Stomach (tissue), 9 donors: ENCODE data around the gene SMYD3. TPM values are rescaled to one million over a fixed set of nuclear protein-coding genes. Genes with fewer than 3 reads are reported as not detected.

Source experiments
- DNase-seq, 2 donors: peaks; one replicate each; pipeline versions ENCODE4 v3.0.0 to v3.0.0-alpha.2; 2013 to 2019
- H3K27ac ChIP-seq, 5 donors: fragments of 200-600 bp in 4 of 5; sonication (generic) in 4 of 5; one replicate each; pipeline ENCODE4 v1.5.1; 2013 to 2019; ENCODE audit warnings: mild to moderate bottlenecking in 1 of 5, moderate library complexity in 1 of 5
- H3K27me3 ChIP-seq, 3 donors: fragments of 200-600 bp; sonication (generic); one replicate each; pipeline ENCODE4 v1.5.1; 2017 to 2019; ENCODE audit warnings: mixed run types in 1 of 3
- H3K36me3 ChIP-seq, 4 donors: fragments of 200-600 bp; sonication (generic); 1 replicate in 3 of 4; 2 replicates in 1 of 4; pipeline ENCODE4 v1.5.1; 2016 to 2019
- H3K4me1 ChIP-seq, 4 donors: fragments of 200-600 bp; sonication (generic); one replicate each; pipeline ENCODE4 v1.5.1; 2016 to 2019
- H3K4me3 ChIP-seq, 4 donors: fragments of 200-600 bp; sonication (generic) in 3 of 4; one replicate each; pipeline ENCODE4 v1.5.1; 2016 to 2019; ENCODE audit warnings: mild to moderate bottlenecking in 1 of 4
- H3K9me3 ChIP-seq, 4 donors: fragments of 200-600 bp; sonication (generic); one replicate each; pipeline ENCODE4 v1.5.1; 2016 to 2019
- EP300 ChIP-seq: sonication (generic); formaldehyde crosslinking; IDR thresholded peaks from one replicate; pipeline ENCODE4 v1.6.1; 2017; ENCODE audit warnings: antibody characterized with exemption
- POLR2A ChIP-seq, 4 donors: fragments of 450-650 bp; IDR thresholded peaks; one replicate each; pipeline ENCODE4 v1.6.1; 2016; ENCODE audit warnings: antibody characterized with exemption in 4 of 4, control low read depth in 2 of 4, mild to moderate bottlenecking in 1 of 4, moderate library complexity in 1 of 4
- POLR2AphosphoS5 ChIP-seq, 3 donors: sonication (generic); formaldehyde crosslinking; IDR thresholded peaks; one replicate each; pipeline ENCODE4 v1.6.1; 2016; ENCODE audit warnings: antibody characterized with exemption in 3 of 3
- WGBS, 5 donors: extraction: QIAGEN DNeasy Blood & Tissue Kit in 3 of 5; methylation state at CpG; one replicate each; pipeline versions ENCODE4 v1.1.5 to v1.1.7; 2013 to 2018; 5-methylcytosine and 5-hydroxymethylcytosine counted together
- intact Hi-C: fragments of 100-400 bp; cut with DNase I; formaldehyde crosslinking; loops from one replicate; pipeline ENCODE4 v1.15.1; 2023; ENCODE audit warnings: low total_unique reads
- polyA plus RNA-seq, 3 donors: library from polyadenylated mRNA; stranded (reverse); fragments of 200-250 nt; gene quantifications; one replicate each; pipeline ENCODE4 v1.2.3, GENCODE V29; 2013
- total RNA-seq, 5 donors: library from RNA; depleted of rRNA; stranded (reverse); fragments of >200 nt; gene quantifications; one replicate each; pipeline versions ENCODE4 v1.1.0 to v1.2.3, GENCODE V29; 2014 to 2016
- TF ChIP-seq, protein P1 (sequence below), 7 experiments: fragments of 450-650 bp in 4 of 7; fragments of 200-600 bp in 3 of 7; sonication (generic) in 3 of 7; IDR thresholded peaks; one replicate each; pipeline ENCODE4 v1.5.1; 2016 to 2019; ENCODE audit warnings: antibody characterized with exemption in 7 of 7, control low read depth in 2 of 7, mild to moderate bottlenecking in 1 of 7
- donor health status: healthy with polysubstance abuse.
- donor health status: Bipolar disorder and iron deficiency.
- donor health status: healthy.

The SMYD3 gene
- total and polyA plus RNA-seq, 8 donors, result 6.4 to 196 (median 27.8) TPM

DNA sequence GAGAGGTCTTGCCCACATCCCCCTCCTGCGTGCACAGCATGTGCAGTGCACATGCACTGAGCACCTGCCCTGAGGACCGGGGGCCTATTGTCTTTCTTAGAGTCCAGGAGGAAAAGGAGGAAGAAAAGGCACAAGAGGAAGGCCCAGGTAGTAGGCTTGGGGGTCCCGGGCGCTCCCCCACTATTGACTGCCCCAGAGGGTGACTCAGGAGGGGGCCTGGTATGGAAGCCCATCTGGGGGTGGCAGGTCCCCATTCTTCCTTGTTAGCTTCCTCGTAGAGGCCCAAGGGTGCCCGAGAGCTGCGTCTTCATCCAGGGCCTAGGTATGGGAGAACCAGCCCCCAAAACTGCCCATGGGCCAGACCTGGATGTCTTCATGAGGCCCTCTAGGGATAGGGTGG lies 4.1 kb upstream of the SMYD3 start:
- no peaks in the 10 kb centered on the region for H3K27me3 ChIP-seq
- H3K27ac ChIP-seq, result no peak overlapping the region
- 95 to 98% (median 96%) methylated on average over 6 to 7 of the region's 7 CpGs for WGBS, 5 donors
- peaks cover 2 to 14% (median 11%) of the 10 kb centered on the region in 4 donors for H3K4me1 ChIP-seq
- DNase-seq, result no peak
- H3K4me3 ChIP-seq, result no peak overlapping the region
- no peak for TF ChIP-seq POLR2A (IDR thresholded peaks at IDR 0.05)
- TF ChIP-seq, protein P1, sequence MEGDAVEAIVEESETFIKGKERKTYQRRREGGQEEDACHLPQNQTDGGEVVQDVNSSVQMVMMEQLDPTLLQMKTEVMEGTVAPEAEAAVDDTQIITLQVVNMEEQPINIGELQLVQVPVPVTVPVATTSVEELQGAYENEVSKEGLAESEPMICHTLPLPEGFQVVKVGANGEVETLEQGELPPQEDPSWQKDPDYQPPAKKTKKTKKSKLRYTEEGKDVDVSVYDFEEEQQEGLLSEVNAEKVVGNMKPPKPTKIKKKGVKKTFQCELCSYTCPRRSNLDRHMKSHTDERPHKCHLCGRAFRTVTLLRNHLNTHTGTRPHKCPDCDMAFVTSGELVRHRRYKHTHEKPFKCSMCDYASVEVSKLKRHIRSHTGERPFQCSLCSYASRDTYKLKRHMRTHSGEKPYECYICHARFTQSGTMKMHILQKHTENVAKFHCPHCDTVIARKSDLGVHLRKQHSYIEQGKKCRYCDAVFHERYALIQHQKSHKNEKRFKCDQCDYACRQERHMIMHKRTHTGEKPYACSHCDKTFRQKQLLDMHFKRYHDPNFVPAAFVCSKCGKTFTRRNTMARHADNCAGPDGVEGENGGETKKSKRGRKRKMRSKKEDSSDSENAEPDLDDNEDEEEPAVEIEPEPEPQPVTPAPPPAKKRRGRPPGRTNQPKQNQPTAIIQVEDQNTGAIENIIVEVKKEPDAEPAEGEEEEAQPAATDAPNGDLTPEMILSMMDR (IDR thresholded peaks at IDR 0.05), result no peak
- no peak for TF ChIP-seq POLR2AphosphoS5 (IDR thresholded peaks at IDR 0.05)
- TF ChIP-seq EP300, result no peak
- H3K36me3 ChIP-seq, result no peaks in the 10 kb centered on the region
- H3K9me3 ChIP-seq, result peaks cover under 1 to 31% (median 28%) of the 10 kb centered on the region in 4 donors
- intact Hi-C loops, result no loop called here

DNA sequence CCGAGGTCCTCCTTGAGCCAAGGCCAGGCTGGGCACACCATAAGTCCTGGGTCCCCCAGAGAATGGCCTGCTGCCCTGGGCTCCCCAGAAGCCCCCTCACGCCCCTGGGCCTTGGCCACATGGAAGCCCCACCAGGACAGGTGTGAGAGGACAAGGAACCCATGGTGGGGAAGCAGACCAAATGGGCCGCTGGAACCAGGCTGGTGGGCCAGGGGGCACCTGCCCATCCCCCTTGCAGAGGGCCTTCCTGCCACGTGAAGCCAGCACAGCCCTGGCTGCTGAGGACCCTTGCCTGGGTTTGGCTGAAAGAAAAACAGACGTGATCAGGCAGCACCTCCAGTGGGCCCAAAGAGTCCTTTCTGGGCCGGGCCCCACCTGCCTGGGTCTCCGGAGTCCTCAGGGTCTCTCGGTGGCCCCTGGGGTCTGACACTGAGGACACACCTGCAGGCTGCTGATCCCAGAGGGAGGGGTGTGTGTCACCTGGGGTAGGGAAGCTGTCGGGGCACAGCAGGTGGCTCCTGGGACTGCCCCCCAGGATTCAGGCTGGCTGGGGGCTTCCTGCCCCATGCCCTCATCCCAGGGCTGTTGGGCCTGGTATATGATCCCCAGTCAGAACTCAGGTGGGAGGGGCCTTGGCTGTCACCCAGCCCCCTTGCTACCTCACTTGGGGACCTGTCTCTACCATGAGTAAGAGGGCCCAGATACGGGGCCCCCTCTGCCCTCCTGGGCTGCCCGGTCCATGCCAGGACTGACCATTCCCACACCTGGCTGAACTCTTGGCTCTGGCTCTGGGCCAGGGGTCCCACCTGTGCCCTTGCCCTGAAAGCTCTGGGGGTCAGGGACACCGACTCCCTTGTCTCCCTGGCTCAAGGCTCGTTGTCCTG lies 3.3 kb upstream of the SMYD3 start:
- WGBS, 5 donors, result 84 to 94% (median 93%) methylated on average over 5 to 13 of the region's 13 CpGs
- Histone ChIP-seq H3K27me3 (no peaks in the 10 kb centered on the region), H3K36me3 (no peaks in the 10 kb centered on the region), H3K4me3 (no peak overlapping the region), H3K9me3 (peaks cover 0 to 22% (median 20%) of the 10 kb centered on the region in 4 donors), H3K27ac (no peak overlapping the region), H3K4me1 (peaks cover 5 to 20% (median 16%) of the 10 kb centered on the region in 4 donors)
- no peak for DNase-seq
- TF ChIP-seq, protein P1 (IDR thresholded peaks at IDR 0.05), result no peak
- no peak for TF ChIP-seq POLR2A (IDR thresholded peaks at IDR 0.05)
- TF ChIP-seq POLR2AphosphoS5 (IDR thresholded peaks at IDR 0.05), result no peak
- TF ChIP-seq EP300, result no peak
- intact Hi-C loops, result no loop called here

DNA sequence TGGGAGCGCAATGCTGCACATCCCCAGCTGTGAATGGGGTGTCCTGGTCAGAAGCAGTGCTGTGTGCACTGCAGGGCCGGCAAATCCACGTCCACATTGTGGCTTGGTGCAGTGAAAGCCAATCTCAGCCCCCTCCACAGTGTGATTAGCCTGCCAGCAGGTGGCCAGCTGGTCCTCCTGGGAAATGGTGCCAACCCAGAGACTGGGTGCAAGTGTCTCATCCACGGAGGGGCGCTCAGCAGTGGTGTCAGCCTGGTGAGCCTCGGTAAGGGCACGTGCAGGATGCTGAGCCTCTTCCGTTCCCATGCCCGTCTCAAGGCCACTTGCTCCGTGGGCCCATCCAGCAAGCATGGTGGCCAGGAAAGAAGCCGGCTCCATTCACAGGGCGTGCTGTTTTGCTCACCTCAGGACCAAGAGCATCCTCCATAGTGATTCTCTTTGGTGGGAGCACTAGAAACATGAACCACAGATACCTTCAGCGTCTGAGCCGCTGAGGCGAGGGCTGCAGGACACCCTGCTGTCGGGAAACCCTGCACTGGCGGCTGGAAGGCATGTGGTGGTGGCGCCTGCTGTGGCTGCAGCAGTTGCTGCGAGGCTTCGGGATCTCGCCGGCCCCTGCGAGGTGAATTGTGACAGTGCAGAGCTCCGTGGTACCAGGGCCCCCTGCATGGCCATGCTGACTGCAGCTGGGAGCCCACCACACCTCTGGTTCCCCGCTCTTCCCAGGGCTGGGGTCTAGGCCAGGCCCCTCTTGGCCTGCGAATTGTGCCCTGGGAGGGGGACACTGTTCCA lies 2.0 kb upstream of the SMYD3 start:
- TF ChIP-seq, protein P1 (IDR thresholded peaks at IDR 0.05), result no peak
- TF ChIP-seq POLR2AphosphoS5 (IDR thresholded peaks at IDR 0.05), result no peak
- no peak for TF ChIP-seq POLR2A (IDR thresholded peaks at IDR 0.05)
- H3K27me3 ChIP-seq, result no peaks in the 10 kb centered on the region
- intact Hi-C loops, result loop anchor here (10.0 kb wide), 1 partner anchor 186 kb away; no protein-coding TSS in a partner anchor
- no peak overlapping the region for H3K27ac ChIP-seq
- H3K4me3 ChIP-seq, result no peak overlapping the region
- H3K9me3 ChIP-seq, result peaks cover 0 to 10% (median 8%) of the 10 kb centered on the region in 4 donors
- H3K36me3 ChIP-seq, result no peaks in the 10 kb centered on the region
- H3K4me1 ChIP-seq, result peaks cover 5 to 22% (median 16%) of the 10 kb centered on the region in 4 donors
- 88 to 94% (median 89%) methylated on average over 22 to 26 of the region's 26 CpGs for WGBS, 5 donors
- no peak for DNase-seq

DNA sequence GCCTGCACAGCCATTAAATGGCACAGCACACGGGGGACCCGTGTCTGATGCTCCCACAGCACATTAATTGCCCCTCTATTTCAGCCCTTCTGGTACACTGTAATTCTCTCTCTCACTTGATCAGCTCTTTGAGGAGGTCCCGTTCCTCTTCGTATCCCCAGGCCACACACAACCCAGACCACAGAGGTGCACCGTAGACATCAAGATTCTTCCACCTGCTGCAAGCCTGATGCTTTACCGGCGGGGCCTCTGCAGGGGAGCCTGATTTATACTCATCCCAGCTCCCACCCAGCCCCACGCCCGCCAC lies 759 bp downstream of the SMYD3 start:
- no peak for TF ChIP-seq EP300
- DNase-seq, result no peak
- peaks cover 5 to 22% (median 16%) of the 10 kb centered on the region in 4 donors for H3K4me1 ChIP-seq
- peak overlapping the region; percentile 83 to 100 (median 96) for H3K4me3 ChIP-seq
- H3K27ac ChIP-seq, result peak overlapping the region in 2 of 5 donors; percentile 78 to 80
- no peaks in the 10 kb centered on the region for H3K27me3 ChIP-seq
- no peaks in the 10 kb centered on the region for H3K9me3 ChIP-seq
- 1 to 7% (median 5%) methylated on average over 9 of the region's 9 CpGs for WGBS, 5 donors
- H3K36me3 ChIP-seq, result no peaks in the 10 kb centered on the region
- intact Hi-C loops, result loop anchor here (10.0 kb wide), 1 partner anchor 188 kb away; no protein-coding TSS in a partner anchor
